Prostate gland (tissue), 2 donors: ENCODE data around the gene ADCY3. TPM values are rescaled to one million over a fixed set of nuclear protein-coding genes. Genes with fewer than 3 reads are reported as not detected.

Experiments
- DNase-seq: peaks from one replicate; pipeline ENCODE4 v3.0.0-alpha.2; 2019; ENCODE audit warnings: low spot score
- H3K27ac ChIP-seq, 2 donors: fragments of 200-600 bp; sonication (generic); 2 replicates each; pipeline ENCODE4 v1.5.1; 2017 to 2019
- H3K27me3 ChIP-seq: fragments of 200-600 bp; sonication (generic); replicated peaks from 2 replicates; pipeline ENCODE4 v1.5.1; 2019; ENCODE audit not compliant: insufficient read depth
- H3K36me3 ChIP-seq, 2 donors: fragments of 200-600 bp; sonication (generic); 1 replicate in 1 of 2; 2 replicates in 1 of 2; pipeline versions ENCODE4 v1.5.1 to v1.8.1; 2017 to 2019
- H3K4me1 ChIP-seq: fragments of 200-600 bp; sonication (generic); replicated peaks from 2 replicates; pipeline ENCODE4 v1.5.1; 2019
- H3K4me3 ChIP-seq, 2 donors: fragments of 200-600 bp; sonication (generic); 2 replicates each; pipeline ENCODE4 v1.5.1; 2017 to 2019
- H3K9me3 ChIP-seq: fragments of 200-600 bp; sonication (generic); 2 replicates; pipeline ENCODE4 v1.5.1; 2017
- CTCF ChIP-seq, 4 experiments: fragments of 200-600 bp in 2 of 4; fragments of 450-650 bp in 2 of 4; sonication (generic) in 2 of 4; IDR thresholded peaks; 1 replicate in 3 of 4; 2 replicates in 1 of 4; pipeline ENCODE4 v1.5.1; 2016 to 2019; ENCODE audit warnings: antibody characterized with exemption in 4 of 4, mild to moderate bottlenecking in 2 of 4, moderate library complexity in 2 of 4
- POLR2A ChIP-seq: fragments of 450-650 bp; IDR thresholded peaks from one replicate; pipeline ENCODE4 v1.6.1; 2016; ENCODE audit warnings: antibody characterized with exemption, mild to moderate bottlenecking
- POLR2AphosphoS5 ChIP-seq: sonication (generic); formaldehyde crosslinking; IDR thresholded peaks from one replicate; pipeline ENCODE4 v1.6.1; 2017; ENCODE audit warnings: antibody characterized with exemption
- WGBS: methylation state at CpG from one replicate; pipeline ENCODE4 v1.1.5; 2018; 5-methylcytosine and 5-hydroxymethylcytosine counted together
- intact Hi-C: fragments of 100-400 bp; cut with DNase I; formaldehyde crosslinking; loops from one replicate; pipeline ENCODE4 v1.14.2; 2022
- total RNA-seq, 2 donors: library from RNA; depleted of rRNA; stranded (reverse); fragments of >200 nt; gene quantifications; one replicate each; pipeline ENCODE4 v1.1.0, GENCODE V29; 2016

Gene ADCY3
- total RNA-seq, 2 donors from 2014 or later = 20.8 to 44.3 TPM

GRCh38 chr2:24820175-24820513 is 99.9 kb downstream of the ADCY3 start:
- Histone ChIP-seq H3K4me1 (no peaks in the 10 kb centered on the region), H3K27me3 (no peaks in the 10 kb centered on the region), H3K4me3 (no peak overlapping the region), H3K36me3 (no peaks in the 10 kb centered on the region), H3K9me3 (no peaks in the 10 kb centered on the region), H3K27ac (no peak overlapping the region)
- DNase-seq = no peak
- 98% methylated on average over 4 of the region's 7 CpGs for WGBS
- intact Hi-C loops = no loop called here
- no peak for TF ChIP-seq CTCF (IDR thresholded peaks at IDR 0.05)
- no peak for TF ChIP-seq POLR2A
- no peak for TF ChIP-seq POLR2AphosphoS5

- no peaks in the 10 kb centered on the region for H3K9me3 ChIP-seq
- no peak overlapping the region for H3K27ac ChIP-seq
- intact Hi-C loops = no loop called here
- H3K4me3 ChIP-seq = no peak overlapping the region
- H3K4me1 ChIP-seq = no peaks in the 10 kb centered on the region
- 87% methylated on average over 21 of the region's 21 CpGs for WGBS
- TF ChIP-seq POLR2A = no peak
- no peak for TF ChIP-seq CTCF (IDR thresholded peaks at IDR 0.05)
- TF ChIP-seq POLR2AphosphoS5 = no peak
- DNase-seq = peak; percentile 1
- H3K27me3 ChIP-seq = no peaks in the 10 kb centered on the region
- H3K36me3 ChIP-seq = no peaks in the 10 kb centered on the region
Observed at GRCh38 chr2:24819442-24820174, 100.4 kb downstream of the ADCY3 start.

- intact Hi-C loops = no loop called here
- Histone ChIP-seq H3K9me3 (no peaks in the 10 kb centered on the region), H3K27me3 (no peaks in the 10 kb centered on the region), H3K27ac (no peak overlapping the region), H3K4me1 (no peaks in the 10 kb centered on the region), H3K36me3 (no peaks in the 10 kb centered on the region), H3K4me3 (no peak overlapping the region)
- DNase-seq = peak; percentile 1
- WGBS = 66% methylated on average over 9 of the region's 9 CpGs
- TF ChIP-seq POLR2A = no peak
- TF ChIP-seq CTCF (IDR thresholded peaks at IDR 0.05) = no peak
- no peak for TF ChIP-seq POLR2AphosphoS5
Observed at GRCh38 chr2:24818721-24819167, 101.3 kb downstream of the ADCY3 start.

GRCh38 chr2:24816884-24817283 is 103.2 kb downstream of the ADCY3 start:
- Histone ChIP-seq H3K4me3 (no peak overlapping the region), H3K36me3 (no peaks in the 10 kb centered on the region), H3K9me3 (no peaks in the 10 kb centered on the region), H3K27ac (no peak overlapping the region), H3K27me3 (no peaks in the 10 kb centered on the region), H3K4me1 (no peaks in the 10 kb centered on the region)
- intact Hi-C loops = no loop called here
- no peak for DNase-seq
- TF ChIP-seq CTCF (IDR thresholded peaks at IDR 0.05) = no peak
- no peak for TF ChIP-seq POLR2AphosphoS5
- no peak for TF ChIP-seq POLR2A
- 84% methylated on average over 4 of the region's 4 CpGs for WGBS

GRCh38 chr2:24816404-24816803 is 103.6 kb downstream of the ADCY3 start:
- intact Hi-C loops = no loop called here
- H3K36me3 ChIP-seq = no peaks in the 10 kb centered on the region
- 92% methylated on average over 6 of the region's 6 CpGs for WGBS
- no peaks in the 10 kb centered on the region for H3K4me1 ChIP-seq
- H3K27ac ChIP-seq = no peak overlapping the region
- no peak for TF ChIP-seq POLR2A
- TF ChIP-seq POLR2AphosphoS5 = no peak
- no peak for TF ChIP-seq CTCF (IDR thresholded peaks at IDR 0.05)
- H3K27me3 ChIP-seq = no peaks in the 10 kb centered on the region
- no peak overlapping the region for H3K4me3 ChIP-seq
- DNase-seq = no peak
- H3K9me3 ChIP-seq = no peaks in the 10 kb centered on the region
